NCI-H1048 (cell line): ENCODE results near the gene ADAM22.

Source experiments
- DNase-seq: peaks from one replicate; lab custom pipeline; 2025; lab: John Stamatoyannopoulos, UW

Gene ADAM22

GRCh38 chr7:88218836-88219605 lies 285.0 kb downstream of the ADAM22 start:
- DNase-seq = no peak

- DNase-seq = peak; percentile 60
Observed at GRCh38 chr7:88219781-88220747, 286.0 kb downstream of the ADAM22 start, which contains the start of gene SRI. Gene SRI (minus strand): TSS chr7:88220038. CDS start chr7:88220026, 12 bp downstream.

GRCh38 chr7:88223265-88223664 lies 289.2 kb downstream of the ADAM22 start:
- DNase-seq = no peak

GRCh38 chr7:88224601-88225275 lies 290.7 kb downstream of the ADAM22 start:
- no peak for DNase-seq

- no peak for DNase-seq
Observed at GRCh38 chr7:88226201-88226600, 292.1 kb downstream of the ADAM22 start.

- no peak for DNase-seq
Observed at GRCh38 chr7:88226886-88227516, 292.9 kb downstream of the ADAM22 start.

- no peak for DNase-seq
Observed at GRCh38 chr7:88229302-88229995, 295.4 kb downstream of the ADAM22 start.

- no peak for DNase-seq
Observed at GRCh38 chr7:88230646-88231045, 296.6 kb downstream of the ADAM22 start.

- DNase-seq = no peak
Observed at GRCh38 chr7:88233828-88234227, 299.8 kb downstream of the ADAM22 start.

GRCh38 chr7:88239852-88240251 lies 305.8 kb downstream of the ADAM22 start:
- no peak for DNase-seq

GRCh38 chr7:88243345-88243909 lies 309.4 kb downstream of the ADAM22 start:
- no peak for DNase-seq

GRCh38 chr7:88244258-88244657 lies 310.2 kb downstream of the ADAM22 start:
- DNase-seq = no peak
